Islet of Langerhans (tissue), 1 donor: ENCODE results near the gene TLL2.

Source experiments
- FAIRE-seq: peaks from one replicate; lab custom pipeline; 2011; peaks lifted over from hg19 to GRCh38; lab: Jason Lieb, UNC

TLL2 gene

GRCh38 chr10:96357038-96357620, 156.6 kb downstream of the TLL2 start:
- FAIRE-seq = no peak

- no peak for FAIRE-seq
Observed at GRCh38 chr10:96352582-96352981, 161.1 kb downstream of the TLL2 start.

- FAIRE-seq = no peak
Observed at GRCh38 chr10:96352027-96352426, 161.7 kb downstream of the TLL2 start.

GRCh38 chr10:96346295-96346694, 167.4 kb downstream of the TLL2 start:
- no peak for FAIRE-seq

DNA sequence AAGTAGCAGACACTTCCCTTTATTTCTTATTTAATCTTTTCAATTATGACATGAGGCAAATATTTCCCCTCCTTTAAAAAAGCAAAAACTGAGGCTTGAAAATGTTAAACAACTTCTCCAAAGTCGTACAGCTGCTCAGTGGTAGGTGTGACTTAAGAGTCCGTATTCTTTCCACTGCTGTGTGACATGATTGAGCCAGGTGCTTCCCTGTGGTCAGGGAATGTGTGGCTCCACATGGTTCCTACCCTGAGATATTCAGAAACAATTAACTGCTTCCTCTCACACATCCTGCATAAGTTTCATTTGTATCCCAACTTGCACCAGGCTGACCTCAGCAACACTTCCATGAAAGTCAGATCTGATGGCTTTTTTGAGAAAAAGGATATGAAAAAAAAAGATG, 168.5 kb downstream of the TLL2 start:
- no peak for FAIRE-seq

- FAIRE-seq = no peak
Observed at GRCh38 chr10:96344178-96344577, 169.5 kb downstream of the TLL2 start.

DNA sequence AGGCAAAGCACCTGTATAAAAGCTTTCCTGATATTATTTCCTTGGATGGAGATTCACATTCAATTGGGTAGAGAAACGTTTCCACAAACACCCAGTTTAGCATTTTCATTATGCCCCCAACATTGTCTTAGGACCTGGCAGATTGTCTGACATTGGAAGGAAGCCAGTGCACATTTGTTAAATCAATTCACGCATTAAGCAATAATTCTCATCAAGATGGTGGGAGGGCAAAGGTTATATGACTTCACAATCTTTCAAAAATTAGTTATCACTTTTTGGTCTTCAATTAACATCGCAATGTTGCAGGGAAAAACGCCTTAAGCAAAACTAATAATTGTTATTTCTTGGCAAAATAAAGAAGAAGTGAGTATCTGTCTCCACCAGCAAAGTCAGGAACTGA, 171.3 kb downstream of the TLL2 start:
- no peak for FAIRE-seq

DNA sequence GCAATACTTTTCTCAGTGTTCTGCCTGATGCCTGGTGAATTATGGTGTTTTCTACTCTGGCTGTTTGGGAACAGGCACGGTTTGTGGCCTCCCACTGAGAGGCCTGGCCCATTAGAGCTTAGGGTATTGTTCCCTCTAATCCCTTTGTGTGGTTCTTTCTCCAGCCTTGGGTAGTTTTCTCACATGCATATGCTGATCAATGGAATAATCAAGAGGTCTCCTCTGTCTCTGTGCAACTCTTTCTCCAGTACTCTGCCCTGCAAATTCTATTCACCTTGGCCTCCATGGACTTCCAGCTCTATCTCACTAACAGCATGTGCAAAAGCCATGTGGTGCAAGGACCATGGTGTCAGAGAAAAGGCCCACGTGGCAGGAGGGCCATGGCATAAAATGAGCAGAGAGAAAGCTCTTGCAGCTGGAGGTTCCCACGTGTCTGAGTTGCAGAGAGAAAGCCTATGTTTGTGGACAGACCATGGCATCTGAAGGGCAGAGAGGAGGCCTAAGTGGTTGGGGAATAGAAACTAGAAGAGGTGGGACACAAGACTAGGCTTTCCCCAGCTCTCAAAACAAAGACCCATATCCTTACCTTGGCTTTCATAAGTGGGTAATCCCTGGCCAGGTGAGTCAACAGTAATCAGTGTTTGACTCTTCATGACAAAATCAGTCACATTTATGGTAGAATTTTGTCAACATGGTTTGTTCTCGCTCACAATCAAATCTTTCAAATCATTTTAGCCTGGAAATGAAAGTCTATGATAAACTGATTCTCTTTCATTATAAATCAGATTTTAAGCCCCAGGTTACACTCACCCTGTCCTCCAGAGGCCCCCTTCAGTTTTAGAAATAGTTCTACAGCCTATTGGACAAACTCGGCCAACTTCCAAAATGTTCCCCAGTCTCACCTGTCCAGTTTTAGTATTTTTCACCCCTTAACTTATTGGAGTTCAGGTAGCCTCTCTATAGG, 172.2 kb downstream of the TLL2 start:
- no peak for FAIRE-seq

DNA sequence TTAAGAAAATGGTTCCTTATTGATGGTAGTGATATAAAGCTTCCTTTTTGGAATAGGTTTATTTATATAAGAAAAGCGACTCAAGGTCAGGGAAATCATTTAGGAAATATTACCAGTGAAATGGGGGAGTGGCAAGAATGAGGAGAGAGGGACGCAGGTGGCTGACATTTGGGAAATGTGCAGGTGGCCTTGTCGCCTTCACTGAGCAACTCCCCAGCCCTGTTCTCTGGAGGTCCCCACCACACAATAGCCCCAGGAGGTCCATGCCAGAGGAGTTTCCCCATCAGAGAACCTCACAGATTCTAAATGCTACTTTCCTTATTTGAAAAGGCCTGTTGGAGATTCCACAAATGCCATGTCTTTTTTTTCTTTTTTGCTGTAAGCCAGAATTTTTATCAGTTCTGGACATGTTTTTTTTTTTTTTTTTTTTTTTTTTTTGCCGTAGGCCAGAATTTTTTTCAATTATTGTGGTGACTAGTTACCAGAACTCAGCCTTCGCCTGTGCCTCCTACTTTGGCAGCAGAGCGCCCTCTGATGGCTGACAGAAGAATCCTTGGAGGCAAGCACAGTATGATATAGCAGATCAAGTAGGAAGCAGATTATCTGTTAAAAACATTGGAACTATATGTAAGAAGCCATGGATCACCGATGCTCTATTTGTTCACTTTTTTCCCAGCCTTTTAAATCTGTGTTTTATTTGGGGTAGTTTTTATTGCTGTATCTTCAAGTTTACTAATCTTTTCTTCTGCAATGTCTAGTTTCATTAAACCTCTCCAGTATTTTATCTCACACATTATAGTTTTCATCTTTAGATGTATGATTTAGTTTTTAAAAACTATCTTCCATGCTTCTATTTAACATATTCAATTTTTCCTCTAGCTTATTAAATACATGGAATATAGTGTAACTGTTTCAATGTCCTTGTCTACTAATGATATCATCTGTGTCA, 173.5 kb downstream of the TLL2 start:
- peak; percentile 87 for FAIRE-seq

DNA sequence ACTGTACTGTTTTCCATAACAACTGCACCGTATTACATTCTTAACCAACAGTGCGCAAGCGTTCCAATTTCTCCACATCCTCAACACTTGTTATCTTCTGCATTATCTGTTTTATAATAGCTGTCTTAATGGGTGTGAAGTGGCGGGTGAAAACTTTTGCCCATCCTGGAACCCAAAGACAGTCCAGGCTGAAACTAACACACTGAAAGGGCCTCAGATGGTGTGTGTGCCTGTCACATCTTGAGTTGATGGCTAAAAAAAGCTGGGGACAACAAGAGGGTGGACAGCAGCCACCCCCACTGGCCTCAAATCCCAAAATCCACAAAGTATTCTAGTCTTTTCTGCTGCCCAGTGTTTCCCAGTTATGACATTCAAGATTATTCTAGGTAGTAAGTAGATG, 174.3 kb downstream of the TLL2 start:
- no peak for FAIRE-seq

DNA sequence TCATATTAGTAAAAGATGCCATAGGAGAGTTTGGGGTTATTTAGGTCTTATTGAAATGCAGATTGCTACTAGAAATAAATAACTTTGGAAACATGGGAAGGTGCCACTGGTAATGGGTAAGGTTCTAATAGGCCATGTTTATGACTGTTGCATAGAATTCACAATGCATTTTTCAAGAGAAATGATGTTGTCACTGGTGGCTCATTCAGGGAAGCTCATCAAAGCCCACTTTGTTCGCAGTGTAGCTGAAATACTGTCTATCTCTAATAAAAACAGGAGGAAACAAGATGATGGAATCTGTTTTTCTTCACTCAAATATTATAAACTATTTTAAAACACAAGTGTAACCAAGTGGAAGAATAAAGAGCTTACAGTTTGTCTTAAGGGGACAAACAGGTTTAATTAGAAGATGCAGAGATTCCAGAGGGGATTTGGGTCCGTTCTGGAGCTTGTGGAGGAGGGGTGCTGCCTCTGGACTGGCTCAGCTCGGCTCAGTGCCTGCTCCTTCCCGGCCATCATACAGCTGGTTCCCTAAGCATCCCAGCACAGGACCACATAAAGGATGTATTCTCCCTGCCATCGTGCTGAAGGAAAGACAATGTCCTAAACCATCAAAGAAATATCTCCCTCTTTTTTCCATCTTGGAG, 175.3 kb downstream of the TLL2 start:
- no peak for FAIRE-seq

- FAIRE-seq = no peak
Observed at GRCh38 chr10:96337106-96337505, 176.6 kb downstream of the TLL2 start.

- FAIRE-seq = peak; percentile 45
Observed at GRCh38 chr10:96334616-96335526, 178.9 kb downstream of the TLL2 start.

DNA sequence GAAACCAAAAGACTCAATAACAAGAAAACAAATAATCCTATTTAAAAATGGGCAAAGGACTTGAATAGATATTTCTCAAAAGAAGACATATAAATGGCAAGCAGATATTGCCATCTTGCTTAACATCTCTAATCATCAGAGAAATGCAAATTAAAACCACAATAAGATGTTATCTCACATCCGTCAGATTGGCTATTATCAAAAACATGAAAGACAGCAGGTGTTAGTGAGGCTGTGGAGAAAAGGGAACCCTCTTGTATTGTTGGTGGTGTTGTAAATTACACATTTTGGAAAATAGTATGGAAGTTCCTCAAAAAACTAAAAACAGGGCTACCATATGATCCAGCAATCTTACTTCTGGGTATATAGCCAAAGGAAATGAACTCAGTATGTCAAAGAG, 180.6 kb downstream of the TLL2 start:
- FAIRE-seq = no peak

- no peak for FAIRE-seq
Observed at GRCh38 chr10:96327462-96327861, 186.3 kb downstream of the TLL2 start.

DNA sequence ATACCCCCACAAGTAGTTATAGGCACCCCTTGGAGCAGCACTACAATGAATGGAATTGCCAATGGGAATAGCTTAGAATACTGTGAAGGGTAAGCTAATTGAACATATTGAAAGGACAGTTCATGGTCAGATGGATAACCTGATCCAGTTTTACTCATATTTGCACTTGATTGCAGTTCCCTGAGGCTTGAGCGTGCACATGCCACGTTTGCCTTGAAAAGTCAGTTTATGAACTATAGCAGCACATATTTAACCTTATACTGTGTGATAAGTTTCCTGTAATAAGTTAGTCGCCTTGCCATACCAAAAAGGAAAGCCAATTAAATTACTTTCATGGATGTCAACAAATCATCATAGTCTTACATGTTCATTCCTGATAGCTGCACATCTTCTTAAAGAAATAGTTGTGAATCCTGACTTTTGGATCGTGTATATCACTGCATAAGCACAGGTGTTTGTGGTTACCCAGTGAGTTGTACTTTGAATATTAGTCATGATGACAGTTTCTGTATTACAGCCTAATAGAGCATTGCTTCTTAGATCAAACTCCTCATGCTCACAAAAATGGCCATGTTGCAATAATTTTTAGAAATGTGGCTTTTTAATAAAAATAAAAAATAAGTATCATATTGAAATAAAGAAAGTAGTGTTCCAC, 187.9 kb downstream of the TLL2 start:
- no peak for FAIRE-seq

DNA sequence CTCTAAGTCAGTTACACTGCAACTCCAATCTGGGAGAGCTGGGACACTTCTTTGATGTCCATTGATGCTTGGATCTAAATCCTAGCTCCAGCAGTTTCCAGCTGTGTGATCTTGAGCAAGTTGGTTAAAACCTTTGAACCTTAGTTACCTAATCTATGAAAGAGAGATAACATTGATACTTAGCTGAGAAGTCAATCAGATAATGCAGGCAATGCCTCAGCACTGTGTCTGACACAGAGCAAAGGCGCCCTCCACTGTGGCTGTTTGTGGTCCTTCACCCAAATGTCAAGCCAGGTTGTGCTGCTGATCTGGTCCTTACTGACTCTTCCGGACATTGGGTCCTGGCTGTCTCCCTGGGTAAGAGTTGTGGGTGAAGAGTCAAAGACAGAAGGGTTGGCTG, 189.3 kb downstream of the TLL2 start:
- no peak for FAIRE-seq

DNA sequence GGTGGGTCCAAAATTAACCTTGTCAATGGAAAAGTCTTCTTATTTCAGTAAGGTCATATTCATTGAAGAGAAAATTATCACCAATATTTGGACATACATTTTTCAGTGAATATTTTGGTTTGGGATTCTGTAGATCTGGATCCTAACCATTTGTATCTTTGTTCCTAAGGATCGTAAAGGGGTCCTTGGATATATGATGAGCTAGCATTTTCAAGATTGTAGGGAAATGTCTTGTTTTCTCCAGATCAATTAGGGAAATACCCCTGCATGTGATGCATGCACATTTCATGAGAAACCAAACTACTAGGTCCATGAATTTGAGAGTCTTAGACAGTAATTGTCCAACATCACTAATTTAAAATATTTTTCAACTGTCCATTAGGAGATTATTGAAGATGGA, 191.5 kb downstream of the TLL2 start:
- FAIRE-seq = no peak

DNA sequence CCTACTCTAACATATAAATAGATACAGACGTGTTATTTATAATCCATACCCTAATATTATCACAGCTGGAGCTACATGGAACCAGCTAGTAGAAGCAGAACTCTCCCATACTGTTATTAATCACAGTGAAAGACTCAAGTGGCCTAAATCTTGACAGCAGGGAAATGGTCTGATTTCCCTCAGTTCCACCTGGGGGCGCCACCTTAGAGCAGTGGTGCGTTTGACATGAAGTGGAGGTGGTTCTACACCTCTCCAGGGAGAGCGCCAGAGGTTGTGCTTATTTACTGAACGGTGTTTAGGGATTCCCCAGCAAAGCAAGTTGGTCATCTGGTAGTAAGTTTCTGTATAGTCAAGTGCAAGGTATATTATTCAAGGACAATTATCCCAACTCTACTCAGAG, 191.9 kb downstream of the TLL2 start:
- FAIRE-seq = no peak

DNA sequence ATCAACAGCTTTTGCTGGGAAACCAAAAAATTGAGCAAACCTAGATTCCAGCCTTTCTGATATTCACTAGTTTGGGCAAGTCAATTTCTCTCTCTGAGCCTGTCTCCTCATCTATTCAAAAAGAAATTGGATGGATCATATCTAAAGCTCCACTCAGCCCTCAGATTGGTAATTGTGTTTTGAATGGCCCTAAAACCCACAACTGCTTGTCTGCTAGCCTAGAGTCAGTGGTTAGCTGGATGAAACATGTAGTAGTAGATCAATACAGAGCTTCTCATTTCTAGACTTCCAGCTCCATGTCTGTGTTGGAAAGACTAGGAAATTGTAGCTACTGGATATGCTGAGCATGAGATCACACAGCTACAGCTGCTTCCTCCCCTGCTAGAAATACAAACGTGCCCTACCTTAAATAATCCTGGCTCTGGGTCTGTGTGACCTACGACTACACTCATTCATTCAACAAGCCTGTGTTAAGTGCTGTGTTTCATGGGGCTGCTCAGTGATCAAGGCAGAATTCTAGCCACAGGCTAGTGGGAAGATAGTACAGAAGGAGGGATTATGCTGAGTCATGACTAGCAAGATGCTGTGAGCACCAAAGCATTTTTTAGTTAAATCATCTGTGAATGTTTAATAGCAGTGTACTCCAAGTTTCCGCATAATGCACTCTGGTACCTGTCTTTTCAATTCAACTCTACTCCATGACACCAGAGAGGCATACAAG, 193.8 kb downstream of the TLL2 start:
- FAIRE-seq = peak; percentile 64
